Retinal pigment epithelial cell (primary cell): ENCODE measurements around the gene KIAA1671.

Source experiments
- DNase-seq: peaks from one replicate; pipeline ENCODE4 v3.0.0-alpha.2; 2010; ENCODE audit warnings: low read depth
- H3K4me3 ChIP-seq: 2 replicates; pipeline ENCODE4 v1.5.1; 2011; ENCODE audit warnings: mild to moderate bottlenecking, low read length, control low read depth, moderate library complexity
- TF ChIP-seq, protein P1 (sequence below): conservative IDR thresholded peaks from 2 replicates; pipeline ENCODE4 v1.5.1; 2011; ENCODE audit warnings: low read depth, low read length, control low read depth, inconsistent platforms

KIAA1671 gene

DNA sequence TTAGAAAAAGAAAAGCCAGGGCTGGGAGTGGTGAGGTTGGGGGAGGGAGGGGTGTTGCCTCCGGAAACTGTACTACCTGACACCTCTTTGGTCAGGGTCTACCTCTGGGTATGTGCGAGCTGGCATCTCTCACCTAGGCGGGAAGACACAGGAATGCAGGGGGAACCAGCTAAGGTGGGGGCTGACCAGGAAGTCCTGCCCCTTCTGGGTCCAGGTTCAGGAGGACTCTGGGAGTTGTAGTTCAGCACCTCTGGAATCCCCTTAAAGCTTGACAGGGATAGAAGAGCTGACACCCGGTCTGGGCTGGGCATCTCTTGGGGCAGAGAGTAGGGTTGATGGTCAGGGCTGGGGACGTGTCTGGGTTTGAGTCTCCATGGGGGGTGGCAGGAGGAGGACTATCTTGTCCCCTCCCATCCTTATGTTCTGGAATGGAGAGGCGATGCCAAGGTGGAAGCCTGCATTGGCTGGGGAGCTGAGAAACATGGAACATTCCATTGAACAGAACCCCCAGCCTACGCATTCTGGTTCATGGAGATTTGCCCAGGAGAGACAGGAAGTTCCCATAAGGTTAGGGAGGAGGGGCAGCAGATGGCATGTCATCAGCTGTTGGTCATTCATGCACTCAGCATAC lies 2.1 kb upstream of the KIAA1671 start:
- peak overlapping the region; percentile 35 for H3K4me3 ChIP-seq
- DNase-seq = no peak
- TF ChIP-seq, protein P1, sequence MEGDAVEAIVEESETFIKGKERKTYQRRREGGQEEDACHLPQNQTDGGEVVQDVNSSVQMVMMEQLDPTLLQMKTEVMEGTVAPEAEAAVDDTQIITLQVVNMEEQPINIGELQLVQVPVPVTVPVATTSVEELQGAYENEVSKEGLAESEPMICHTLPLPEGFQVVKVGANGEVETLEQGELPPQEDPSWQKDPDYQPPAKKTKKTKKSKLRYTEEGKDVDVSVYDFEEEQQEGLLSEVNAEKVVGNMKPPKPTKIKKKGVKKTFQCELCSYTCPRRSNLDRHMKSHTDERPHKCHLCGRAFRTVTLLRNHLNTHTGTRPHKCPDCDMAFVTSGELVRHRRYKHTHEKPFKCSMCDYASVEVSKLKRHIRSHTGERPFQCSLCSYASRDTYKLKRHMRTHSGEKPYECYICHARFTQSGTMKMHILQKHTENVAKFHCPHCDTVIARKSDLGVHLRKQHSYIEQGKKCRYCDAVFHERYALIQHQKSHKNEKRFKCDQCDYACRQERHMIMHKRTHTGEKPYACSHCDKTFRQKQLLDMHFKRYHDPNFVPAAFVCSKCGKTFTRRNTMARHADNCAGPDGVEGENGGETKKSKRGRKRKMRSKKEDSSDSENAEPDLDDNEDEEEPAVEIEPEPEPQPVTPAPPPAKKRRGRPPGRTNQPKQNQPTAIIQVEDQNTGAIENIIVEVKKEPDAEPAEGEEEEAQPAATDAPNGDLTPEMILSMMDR = no peak

DNA sequence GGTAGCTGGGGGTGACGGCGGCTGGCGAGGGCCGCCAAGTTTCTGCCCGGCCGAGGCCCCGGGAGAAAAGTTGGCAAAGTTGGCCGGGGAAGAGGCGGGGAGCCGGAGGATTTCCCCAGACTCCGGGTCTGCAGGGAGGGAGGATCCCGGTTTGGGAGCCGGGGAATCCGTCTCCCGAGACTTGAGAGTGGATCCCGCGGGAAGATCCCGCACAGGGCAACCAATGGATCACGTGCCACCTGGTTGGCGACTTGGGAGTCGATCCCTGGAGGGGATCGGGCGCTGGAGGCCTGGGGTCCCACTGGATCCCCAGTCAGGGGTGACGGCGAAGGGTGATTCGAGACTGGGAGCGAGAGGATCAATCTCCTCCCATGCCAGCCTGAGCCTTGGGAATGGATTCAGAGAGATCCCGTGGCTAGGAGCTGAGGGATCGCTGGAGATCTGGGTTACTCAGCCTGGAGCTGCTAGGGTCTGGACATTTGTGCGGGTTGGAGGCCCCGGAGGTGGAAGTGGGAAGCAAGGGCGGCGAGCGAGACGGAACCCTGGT lies 394 bp downstream of the KIAA1671 start:
- DNase-seq = no peak
- TF ChIP-seq, protein P1 = no peak
- H3K4me3 ChIP-seq = peak overlapping the region; percentile 76

DNA sequence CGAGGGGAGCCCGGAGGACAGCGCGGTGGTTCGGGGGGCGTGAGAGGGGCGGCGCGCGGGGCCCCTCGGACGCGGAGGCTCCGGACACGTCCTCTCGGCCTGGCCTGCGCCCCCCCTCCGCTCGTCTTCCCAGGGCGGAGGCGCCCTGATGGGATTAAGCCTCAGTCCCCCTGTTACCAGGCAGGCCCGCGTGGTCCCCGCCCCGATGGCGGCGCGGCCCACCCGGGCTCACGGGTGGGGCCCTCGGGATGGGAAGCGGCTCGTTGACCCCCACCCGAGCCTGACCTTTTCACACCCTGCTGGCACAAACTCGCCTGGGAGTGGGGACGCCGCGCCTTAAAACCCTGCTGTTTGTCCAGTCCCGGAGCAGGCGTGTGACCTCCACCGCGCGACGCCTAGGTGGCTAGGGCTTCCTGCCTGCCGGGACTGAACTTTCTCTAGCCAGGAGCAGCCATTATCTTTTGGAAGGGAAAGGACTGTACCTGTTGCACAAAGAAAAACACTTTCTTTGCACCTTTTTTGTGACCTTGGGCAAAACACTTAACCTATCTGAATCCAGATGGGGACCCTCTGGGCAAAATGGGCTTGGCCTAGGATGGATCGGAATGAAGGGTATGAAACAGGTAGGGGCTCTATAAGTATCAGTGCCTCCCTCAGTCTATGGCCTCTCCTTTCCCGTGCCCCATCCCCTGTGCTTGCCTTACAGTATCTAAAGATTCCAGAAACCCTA lies 1.0 kb downstream of the KIAA1671 start:
- H3K4me3 ChIP-seq = peak overlapping the region; percentile 76
- DNase-seq = no peak
- TF ChIP-seq, protein P1 = no peak

DNA sequence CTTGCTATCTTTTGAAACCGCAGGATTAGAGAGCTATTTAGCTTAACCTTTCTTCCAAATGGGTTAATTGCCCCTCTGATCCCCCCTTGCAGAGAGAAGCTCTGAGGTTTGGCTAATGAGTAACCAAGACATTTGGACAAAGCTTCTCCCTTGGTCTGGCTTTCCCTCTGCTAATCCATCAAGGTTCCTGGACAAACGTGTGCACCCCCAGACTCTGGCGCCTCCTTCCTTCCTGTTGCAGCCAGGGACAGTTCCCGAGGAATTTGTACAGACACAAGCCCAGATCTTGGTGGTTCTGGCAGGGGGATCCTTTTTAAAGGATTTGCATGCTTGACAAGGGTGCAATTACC lies 1.6 kb downstream of the KIAA1671 start:
- DNase-seq = no peak
- TF ChIP-seq, protein P1 = peak; percentile 13
- peak overlapping the region; percentile 76 for H3K4me3 ChIP-seq

DNA sequence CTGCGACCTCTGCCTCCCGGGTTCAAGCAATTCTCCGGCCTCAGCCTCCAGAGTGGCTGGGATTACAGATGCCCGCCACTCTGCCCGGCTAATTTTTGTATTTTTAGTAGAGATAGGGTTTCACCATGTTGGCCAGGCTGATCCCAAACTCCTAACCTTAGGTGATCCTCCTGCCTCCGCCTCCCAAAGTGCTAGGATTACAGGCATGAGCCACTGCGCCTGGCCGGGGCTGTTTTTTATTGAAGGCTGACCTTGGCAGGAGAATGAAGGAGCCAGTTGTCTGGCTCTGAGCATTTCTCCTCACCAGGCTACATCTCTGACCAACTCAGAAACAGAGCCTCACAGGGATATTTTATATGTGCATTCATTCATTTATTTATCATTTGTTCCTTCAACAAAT lies 2.3 kb downstream of the KIAA1671 start:
- TF ChIP-seq, protein P1 = no peak
- H3K4me3 ChIP-seq = no peak overlapping the region
- no peak for DNase-seq

DNA sequence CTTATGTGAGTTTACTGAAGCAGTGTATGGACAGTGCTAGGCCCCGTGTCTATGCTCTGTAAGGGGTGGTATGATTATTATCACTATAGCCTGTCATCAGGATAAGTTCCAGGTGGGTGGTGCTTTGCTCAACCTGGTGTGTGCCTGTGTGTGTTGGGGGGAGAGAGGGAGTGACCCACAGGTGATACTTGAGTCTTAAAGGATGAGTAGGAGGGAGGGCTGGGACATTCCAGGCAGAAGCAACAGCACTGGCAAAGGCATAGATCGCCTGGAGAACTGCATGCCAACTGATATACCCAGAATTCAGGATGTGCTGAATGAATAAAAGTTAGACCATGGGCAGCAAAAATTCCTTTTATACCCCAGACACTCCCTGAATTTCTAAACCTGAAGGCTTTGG lies 4.5 kb downstream of the KIAA1671 start:
- TF ChIP-seq, protein P1 = no peak
- H3K4me3 ChIP-seq = no peak overlapping the region
- DNase-seq = no peak
